ENCODE data around the gene DNAH3.
"Not testable (repeated sequence)": the region's sequence is repeated elsewhere in the genome, so short reads cannot be mapped to it uniquely, and the experiment has no call there.

GRCh38 chr16:21115551-21115950 is 35.1 kb downstream of the DNAH3 start:
- TF ChIP-seq CTCF (conservative IDR thresholded peaks at IDR 0.05); EZH2 (IDR thresholded peaks at IDR 0.05; ENCODE audit: low read depth): not testable (repeated sequence)

Data from PC-9 (cell line).